ENCODE data around the gene TREH.

DNA sequence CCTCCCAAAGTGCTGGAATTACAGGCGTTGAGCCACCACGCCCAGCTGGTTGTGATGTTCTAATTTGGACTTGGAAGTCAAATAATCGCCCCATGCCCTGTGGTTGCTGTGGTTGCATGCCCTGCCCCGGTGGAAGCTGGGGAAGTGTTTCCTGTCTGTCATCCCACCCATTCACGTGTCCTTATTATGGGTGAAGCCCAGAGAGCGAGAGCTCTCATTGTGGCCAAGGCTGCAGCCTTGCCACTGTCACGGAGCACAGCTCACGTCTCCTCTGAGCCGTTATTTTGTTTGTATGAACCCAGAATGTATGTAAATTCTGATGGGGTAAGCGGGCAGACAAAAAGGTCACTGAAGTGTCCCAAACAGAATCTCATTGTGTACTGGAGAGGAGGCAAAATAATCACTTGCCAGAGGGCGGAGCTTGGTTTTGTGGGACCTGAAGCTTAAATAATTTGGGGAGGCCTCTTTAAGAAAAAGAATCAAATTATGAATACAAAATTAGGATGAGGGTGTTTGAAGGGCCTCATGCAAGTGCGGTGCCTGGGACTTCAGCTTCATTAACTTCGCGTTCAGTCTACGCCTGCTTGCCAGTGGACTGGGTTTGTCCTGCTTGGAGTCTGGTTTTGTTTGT is 25.8 kb upstream of the TREH start:
- TF ChIP-seq SIN3A (IDR thresholded peaks at IDR 0.05; ENCODE audit: borderline replicate concordance, low read depth, low read length): no peak
- no peak for TF ChIP-seq JUND (IDR thresholded peaks at IDR 0.05)

Data from SK-N-SH (cell line).